CD4-positive, alpha-beta T cell (primary cell): ENCODE measurements around the gene STYK1. TPM values are rescaled to one million over a fixed set of nuclear protein-coding genes. Genes with fewer than 3 reads are reported as not detected.

Experiments
- ATAC-seq: fragments of 200-7000 bp; cut with Tn5 transposase; one replicate; pipeline ENCODE4 v1.10.0; 2022; ENCODE audit warnings: mild to moderate bottlenecking; ENCODE audit not compliant: poor library complexity
- CTCF ChIA-PET: fragments of 350-600 bp; sonication (Branson Sonifier 250); formaldehyde crosslinking; loops from one replicate; lab custom pipeline; 2021; ENCODE audit warnings: antibody characterized with exemption, inconsistent platforms; lab: Charles Lee
- POLR2A ChIA-PET: fragments of 350-600 bp; sonication (Branson Sonifier 250); formaldehyde crosslinking; loops from one replicate; lab custom pipeline; 2021; ENCODE audit warnings: antibody characterized with exemption, inconsistent platforms; lab: Charles Lee
- DNase-seq, 14 experiments: peaks; one replicate each; pipeline ENCODE4 v3.0.0-alpha.2; 2013 to 2020; ENCODE audit warnings: mixed read lengths in 2 of 14
- H3K27ac ChIP-seq, 2 donors: one replicate each; pipeline versions ENCODE4 v1.5.1 to v1.7.0; 2013; ENCODE audit warnings: low read length in 2 of 2, low read depth in 1 of 2, mild to moderate bottlenecking in 1 of 2
- H3K27me3 ChIP-seq, 2 experiments: 1 replicate in 1 of 2; 2 replicates in 1 of 2; pipeline versions ENCODE4 v1.6.1 to v1.7.0; 2013; ENCODE audit warnings: low read length in 2 of 2, control low read depth in 1 of 2, mild to moderate bottlenecking in 1 of 2, moderate library complexity in 1 of 2; ENCODE audit not compliant: insufficient read depth in 2 of 2, control insufficient read depth in 1 of 2
- H3K36me3 ChIP-seq: one replicate; pipeline ENCODE4 v1.6.1; 2013; ENCODE audit warnings: low read length, control low read depth; ENCODE audit not compliant: insufficient read depth
- H3K4me1 ChIP-seq: one replicate; pipeline ENCODE4 v1.6.1; 2013; ENCODE audit warnings: low read length, control low read depth; ENCODE audit not compliant: insufficient read depth
- H3K4me3 ChIP-seq: one replicate; pipeline ENCODE4 v1.5.1; 2013; ENCODE audit warnings: mild to moderate bottlenecking, low read length, moderate library complexity
- H3K9me3 ChIP-seq, 2 experiments: 1 replicate in 1 of 2; 2 replicates in 1 of 2; pipeline versions ENCODE4 v1.6.1 to v1.7.0; 2013; ENCODE audit warnings: low read length in 2 of 2, mild to moderate bottlenecking in 2 of 2, control low read depth in 1 of 2, moderate library complexity in 1 of 2; ENCODE audit not compliant: control insufficient read depth in 1 of 2, insufficient read depth in 1 of 2
- H3K27ac Mint-ChIP-seq: one replicate; pipeline ENCODE4 v1.8.0; 2020; ENCODE audit warnings: mixed read lengths
- H3K27me3 Mint-ChIP-seq: one replicate; pipeline ENCODE4 v1.8.0; 2021; ENCODE audit warnings: mixed read lengths
- H3K36me3 Mint-ChIP-seq: one replicate; pipeline ENCODE4 v1.8.0; 2021; ENCODE audit warnings: low read depth, mixed read lengths
- H3K4me1 Mint-ChIP-seq: one replicate; pipeline ENCODE4 v1.8.0; 2021; ENCODE audit warnings: low read depth, mixed read lengths
- H3K4me3 Mint-ChIP-seq: one replicate; pipeline ENCODE4 v1.8.0; 2020; ENCODE audit warnings: mild to moderate bottlenecking, mixed read lengths
- H3K9me3 Mint-ChIP-seq: one replicate; pipeline ENCODE4 v1.8.0; 2020; ENCODE audit warnings: mixed read lengths
- CTCF ChIP-seq: fragments of 200-600 bp; IDR thresholded peaks from one replicate; pipeline ENCODE4 v1.8.0; 2022; ENCODE audit warnings: antibody characterized with exemption, mild to moderate bottlenecking
- intact Hi-C, 2 experiments: fragments of 100-400 bp; cut with DNase I in 1 of 2; cut with micrococcal nuclease in 1 of 2; formaldehyde crosslinking; loops; one replicate each; pipeline versions ENCODE4 v1.15.1 to v1.9.0; 2023 to 2025; cut with DNase I, micrococcal nuclease
- total RNA-seq, 174 experiments: library from RNA in 2 of 174; stranded (reverse) in 2 of 174; gene quantifications; one replicate each; pipeline ENCODE4 v1.2.3 and lab custom pipeline; 2021 to 2026

STYK1 gene
- total RNA-seq, 2 experiments from 2014 or later: not detected

DNA sequence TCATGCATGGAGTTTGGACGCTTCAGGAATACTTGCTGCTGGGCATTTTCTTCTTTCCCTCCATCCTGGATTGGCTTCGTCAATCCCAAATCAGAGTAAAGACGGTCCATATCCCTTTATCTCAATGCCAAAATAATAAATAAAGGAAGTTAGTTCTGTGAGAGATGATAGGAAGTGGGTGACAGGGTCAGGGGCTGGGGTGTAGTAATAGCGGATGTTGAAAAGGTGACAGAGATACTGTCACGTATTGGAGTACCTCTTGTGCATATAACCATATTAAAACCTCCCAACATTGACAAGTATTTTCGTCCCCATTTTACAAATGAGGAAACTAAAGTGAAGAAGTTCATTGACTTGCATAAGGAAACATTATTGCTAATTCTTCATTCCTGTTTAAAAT lies 72.9 kb downstream of the STYK1 start:
- H3K36me3 ChIP-seq: peaks cover 5% of the 10 kb centered on the region
- ChIA-PET CTCF (no interaction called here), POLR2A (no interaction called here)
- Mint-ChIP-seq H3K4me3 (no peak overlapping the region), H3K27ac (no peak overlapping the region), H3K9me3 (no peaks in the 10 kb centered on the region), H3K27me3 (no peaks in the 10 kb centered on the region), H3K4me1 (no peaks in the 10 kb centered on the region), H3K36me3 (peaks cover 62% of the 10 kb centered on the region)
- TF ChIP-seq CTCF: no peak
- H3K4me3 ChIP-seq: no peak overlapping the region
- ATAC-seq: no peak
- no peaks in the 10 kb centered on the region for H3K9me3 ChIP-seq
- no peaks in the 10 kb centered on the region for H3K4me1 ChIP-seq
- peak in 1 of 14 experiments; percentile 54 for DNase-seq
- H3K27me3 ChIP-seq: no peaks in the 10 kb centered on the region
- H3K27ac ChIP-seq: no peak overlapping the region
- intact Hi-C loops: no loop called here

- ChIA-PET CTCF (no interaction called here), POLR2A (no interaction called here)
- H3K4me1 ChIP-seq: no peaks in the 10 kb centered on the region
- no peak overlapping the region for H3K4me3 Mint-ChIP-seq
- H3K36me3 ChIP-seq: peaks cover 4% of the 10 kb centered on the region
- H3K27ac ChIP-seq: no peak overlapping the region
- H3K27me3 ChIP-seq: no peaks in the 10 kb centered on the region
- no peaks in the 10 kb centered on the region for H3K9me3 Mint-ChIP-seq
- ATAC-seq (no peak), DNase-seq (peak in 1 of 14 experiments; percentile 32)
- intact Hi-C loops: no loop called here
- no peak overlapping the region for H3K4me3 ChIP-seq
- no peaks in the 10 kb centered on the region for H3K4me1 Mint-ChIP-seq
- peaks cover 53% of the 10 kb centered on the region for H3K36me3 Mint-ChIP-seq
- no peaks in the 10 kb centered on the region for H3K27me3 Mint-ChIP-seq
- no peak for TF ChIP-seq CTCF
- H3K9me3 ChIP-seq: no peaks in the 10 kb centered on the region
- H3K27ac Mint-ChIP-seq: no peak overlapping the region
Observed at GRCh38 chr12:10595881-10596280, 78.0 kb downstream of the STYK1 start.

GRCh38 chr12:10590966-10591365 lies 82.9 kb downstream of the STYK1 start:
- Histone ChIP-seq H3K4me3 (no peak overlapping the region), H3K27ac (no peak overlapping the region), H3K36me3 (peaks cover 4% of the 10 kb centered on the region), H3K4me1 (no peaks in the 10 kb centered on the region), H3K27me3 (no peaks in the 10 kb centered on the region), H3K9me3 (no peaks in the 10 kb centered on the region)
- Mint-ChIP-seq H3K4me3 (no peak overlapping the region), H3K4me1 (no peaks in the 10 kb centered on the region), H3K27me3 (no peaks in the 10 kb centered on the region), H3K27ac (no peak overlapping the region), H3K36me3 (peaks cover 48% of the 10 kb centered on the region), H3K9me3 (no peaks in the 10 kb centered on the region)
- intact Hi-C loops: no loop called here
- TF ChIP-seq CTCF: no peak
- no peak for ATAC-seq
- ChIA-PET CTCF (no interaction called here), POLR2A (no interaction called here)
- DNase-seq: no peak
